Activated T-helper 1 cell treated with Interleukin-2 at 50 U/mL for 16 hours (primary cell): ENCODE results near the gene MYLIP.
A peak's percentile ranks its signal among the peaks of the same experiment; 100 is the strongest.

Experiments
- DNase-seq: peaks from one replicate; pipeline ENCODE4 v3.0.0-alpha.2; 2020; ENCODE audit warnings: low read depth

The MYLIP gene

GRCh38 chr6:16108419-16108818 is 20.5 kb upstream of the MYLIP start:
- no peak for DNase-seq

DNA sequence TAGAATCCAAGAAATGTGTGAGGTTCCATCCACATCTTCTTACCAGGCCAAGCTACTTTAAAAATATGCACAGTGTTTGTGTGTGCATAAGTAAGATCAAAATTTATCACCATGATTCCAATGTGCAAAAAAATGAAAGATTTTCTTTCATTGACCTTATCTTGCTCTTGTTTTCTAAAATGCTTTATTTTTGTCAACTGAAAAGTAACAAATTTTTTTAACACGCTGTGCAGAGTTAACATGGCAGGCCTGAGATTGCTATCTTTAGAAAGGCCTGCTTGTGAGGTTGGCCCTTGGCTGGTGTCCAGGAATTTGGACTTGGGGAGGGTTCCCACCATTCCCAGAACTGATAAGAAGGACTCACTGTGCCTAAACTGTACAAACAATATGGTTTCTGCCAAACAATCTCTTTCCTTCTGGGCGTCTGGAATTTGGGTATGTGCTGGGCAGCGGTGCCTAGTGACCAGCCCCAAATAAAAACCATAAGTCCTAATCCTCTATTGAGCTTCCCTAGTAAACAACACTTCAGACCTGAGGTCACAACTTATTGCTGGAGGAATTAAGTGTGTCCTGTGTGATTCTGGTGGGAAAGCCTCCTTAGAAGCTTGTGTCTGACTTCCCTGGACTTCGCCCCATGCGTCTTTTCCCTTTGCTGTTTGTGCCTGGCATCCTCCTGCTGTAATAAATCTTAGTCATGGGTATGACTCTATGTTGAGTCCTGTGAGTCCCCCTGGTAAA is 19.8 kb upstream of the MYLIP start:
- DNase-seq = no peak

GRCh38 chr6:16109659-16110305 is 19.1 kb upstream of the MYLIP start:
- no peak for DNase-seq

DNA sequence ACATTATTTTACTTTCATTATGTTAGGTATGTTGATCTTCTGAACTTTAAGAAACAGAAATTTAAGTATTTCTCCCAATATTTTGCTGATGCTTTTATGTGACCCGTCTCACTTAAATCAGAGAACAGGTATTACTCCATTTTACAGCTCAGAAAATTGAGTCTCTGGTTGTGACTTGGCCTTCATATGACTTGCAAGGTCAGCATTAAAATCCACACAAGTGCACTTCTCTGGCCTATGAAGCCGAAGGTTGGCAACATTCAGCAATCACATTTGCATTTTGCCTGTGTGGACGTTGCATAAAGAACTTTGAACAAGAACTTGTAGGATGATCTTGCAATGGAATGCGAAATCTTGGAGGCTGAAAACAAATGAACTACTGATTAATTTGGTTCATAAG is 10.1 kb upstream of the MYLIP start:
- DNase-seq = no peak

DNA sequence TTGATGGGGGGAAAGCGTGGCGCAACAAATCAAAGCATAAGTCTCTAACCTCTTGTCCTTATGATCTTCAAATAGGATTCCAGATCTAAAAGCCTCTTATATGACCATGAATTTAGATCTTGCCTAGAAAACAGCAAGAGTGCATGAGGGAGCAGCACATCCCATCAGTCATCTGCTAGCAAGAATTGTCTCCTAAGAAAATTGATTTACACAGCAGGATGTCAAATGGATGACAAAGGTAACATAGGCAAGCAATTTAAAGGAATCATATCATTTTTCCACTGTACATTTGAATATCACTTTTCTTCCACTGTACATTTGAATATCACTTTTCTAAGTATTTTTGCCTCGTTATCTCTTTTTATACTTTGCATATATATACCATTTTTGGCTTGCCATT is 7.5 kb upstream of the MYLIP start:
- no peak for DNase-seq

DNA sequence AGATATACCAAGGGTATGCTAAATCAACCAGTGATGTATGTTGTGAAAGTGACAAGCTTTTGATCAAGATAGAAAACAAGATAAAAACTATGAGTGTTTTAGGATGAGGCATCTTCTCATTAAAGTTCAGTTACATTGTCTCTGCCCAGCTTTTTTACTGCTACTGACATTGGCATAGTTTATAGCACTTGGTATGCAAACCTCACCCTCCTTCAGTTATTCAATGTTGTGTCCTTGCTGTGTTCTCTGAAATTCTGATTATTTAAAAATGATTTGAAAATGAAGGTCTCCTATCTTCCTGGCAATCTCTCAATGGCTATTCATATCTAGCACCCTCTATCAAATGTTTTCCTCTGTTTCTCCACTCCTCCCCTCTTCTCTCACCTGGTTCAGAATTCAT is 6.7 kb upstream of the MYLIP start:
- DNase-seq = no peak

- no peak for DNase-seq
Observed at GRCh38 chr6:16124198-16125180, 4.4 kb upstream of the MYLIP start.

DNA sequence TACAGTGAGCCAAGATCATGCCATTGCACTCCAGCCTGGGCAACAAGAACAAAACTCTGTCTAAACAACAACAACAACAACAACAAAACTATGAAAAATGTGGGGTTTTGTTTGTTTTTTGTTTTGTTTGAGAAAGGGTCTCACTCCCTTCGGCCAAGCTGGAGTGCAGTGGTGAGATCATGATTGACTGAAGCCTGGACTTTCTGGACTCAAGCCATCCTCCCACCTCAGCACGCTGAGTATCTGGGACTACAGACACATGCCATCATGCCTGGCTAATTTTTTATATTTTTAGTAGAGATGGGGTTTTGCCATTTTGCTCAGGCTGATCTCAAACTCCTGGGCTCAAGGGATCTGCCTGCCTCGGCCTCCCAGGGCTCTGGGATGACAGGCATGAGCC is 2.8 kb upstream of the MYLIP start:
- DNase-seq = no peak

DNA sequence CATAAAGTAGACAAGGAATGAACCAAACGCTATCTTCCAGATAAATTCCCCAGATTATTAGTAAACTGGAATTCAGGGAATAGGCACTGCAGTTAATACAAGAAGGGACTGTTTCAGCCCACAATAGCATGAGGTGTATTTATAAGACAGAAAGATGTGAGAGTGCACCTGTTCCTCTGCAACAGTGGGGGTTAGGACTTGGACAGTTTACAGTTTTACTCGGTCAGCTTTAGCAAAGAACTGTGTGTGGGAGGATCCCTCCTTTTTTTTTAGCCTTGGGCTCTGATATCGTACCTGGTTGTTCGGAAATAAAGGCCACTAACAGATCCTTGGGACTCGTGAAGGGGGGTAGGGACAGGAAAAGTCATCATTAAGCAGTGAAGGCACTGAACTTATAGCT is 2.0 kb upstream of the MYLIP start:
- no peak for DNase-seq

- DNase-seq = no peak
Observed at GRCh38 chr6:16127471-16127870, 1.4 kb upstream of the MYLIP start.

DNA sequence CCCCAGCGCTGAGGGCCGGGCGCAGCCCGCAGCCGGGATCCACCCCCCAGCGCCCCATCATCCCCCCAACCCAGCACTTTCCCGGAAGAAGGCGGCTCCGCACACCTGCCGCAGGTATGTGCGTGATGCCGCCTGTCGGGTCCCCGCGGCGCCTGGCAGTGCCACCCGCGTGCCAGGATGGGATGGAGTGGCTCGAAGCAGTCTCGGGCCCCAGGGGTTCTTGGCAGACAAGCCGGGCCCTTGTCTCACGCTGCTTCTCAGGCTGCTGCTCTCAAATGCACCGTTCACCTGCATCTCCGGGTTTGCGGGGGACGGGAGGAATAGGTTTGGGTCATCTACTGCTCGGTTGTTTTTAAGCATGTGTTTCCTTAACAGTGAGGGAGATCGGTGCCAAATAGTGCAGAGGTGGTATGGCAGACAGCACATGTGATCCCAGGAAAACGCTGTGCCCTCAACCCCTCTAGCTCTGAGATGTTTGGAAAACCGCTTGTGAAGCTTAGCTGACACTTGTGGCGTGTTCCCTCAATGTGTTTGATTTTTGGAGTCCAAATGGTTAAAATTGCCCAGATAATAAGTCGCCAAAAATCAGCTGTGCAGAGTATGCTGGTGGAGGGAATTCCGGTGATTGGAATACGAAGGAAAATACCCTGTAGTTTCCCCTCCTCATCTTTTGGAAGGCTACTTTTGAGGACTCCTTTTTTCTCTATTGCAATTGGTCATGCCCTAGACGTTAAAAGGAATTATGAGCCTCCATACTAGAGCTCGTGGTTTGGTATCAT is 926 bp downstream of the MYLIP start:
- DNase-seq = no peak

- DNase-seq = no peak
Observed at GRCh38 chr6:16130437-16130891, 1.6 kb downstream of the MYLIP start.

DNA sequence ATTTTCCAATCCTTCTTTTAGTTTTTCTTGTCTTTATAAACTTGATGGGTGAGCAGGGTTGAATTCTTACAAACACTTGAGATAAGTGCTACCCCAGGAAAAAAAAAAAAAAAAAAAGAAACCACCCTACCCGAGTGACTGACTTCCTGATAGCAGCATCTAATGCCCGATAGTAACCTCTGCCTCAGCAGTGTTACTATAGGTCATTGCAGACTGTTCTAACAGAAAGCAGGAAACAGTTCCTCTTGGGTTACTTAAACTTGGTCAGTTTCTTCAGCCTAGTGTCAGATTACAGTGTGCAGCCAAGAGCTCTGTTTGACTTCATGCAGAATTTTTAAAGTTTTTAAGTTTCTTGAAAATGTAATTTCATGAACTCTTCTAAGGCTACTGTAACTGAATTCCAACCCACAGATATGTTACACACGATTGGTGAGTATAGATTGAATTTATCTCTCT is 2.1 kb downstream of the MYLIP start:
- no peak for DNase-seq

GRCh38 chr6:16132909-16133308 is 4.0 kb downstream of the MYLIP start:
- no peak for DNase-seq

GRCh38 chr6:16134430-16134829 is 5.5 kb downstream of the MYLIP start:
- no peak for DNase-seq

GRCh38 chr6:16135066-16135465 is 6.2 kb downstream of the MYLIP start:
- no peak for DNase-seq

DNA sequence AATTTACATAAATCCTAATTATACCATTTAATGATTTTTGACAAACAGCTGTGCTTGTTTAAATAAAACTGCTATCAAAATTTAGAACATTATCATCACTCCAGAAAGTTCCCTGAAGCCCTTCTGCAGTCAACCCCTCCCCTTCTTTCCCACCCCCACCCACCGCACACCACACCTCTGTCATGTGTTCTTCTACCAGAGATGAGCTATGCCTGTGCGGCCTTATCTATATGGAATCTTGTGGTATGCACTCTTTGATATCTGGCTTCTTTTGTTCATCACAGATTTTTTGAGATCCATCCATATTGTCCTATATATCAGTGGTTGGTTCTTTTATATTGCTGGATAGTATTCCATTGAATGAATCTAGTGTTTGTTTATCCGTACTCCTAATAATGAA is 7.2 kb downstream of the MYLIP start:
- DNase-seq = no peak

- DNase-seq = peak; percentile 21
Observed at GRCh38 chr6:16136621-16137450, 8.0 kb downstream of the MYLIP start.

GRCh38 chr6:16137451-16137801 is 8.5 kb downstream of the MYLIP start:
- DNase-seq = no peak

DNA sequence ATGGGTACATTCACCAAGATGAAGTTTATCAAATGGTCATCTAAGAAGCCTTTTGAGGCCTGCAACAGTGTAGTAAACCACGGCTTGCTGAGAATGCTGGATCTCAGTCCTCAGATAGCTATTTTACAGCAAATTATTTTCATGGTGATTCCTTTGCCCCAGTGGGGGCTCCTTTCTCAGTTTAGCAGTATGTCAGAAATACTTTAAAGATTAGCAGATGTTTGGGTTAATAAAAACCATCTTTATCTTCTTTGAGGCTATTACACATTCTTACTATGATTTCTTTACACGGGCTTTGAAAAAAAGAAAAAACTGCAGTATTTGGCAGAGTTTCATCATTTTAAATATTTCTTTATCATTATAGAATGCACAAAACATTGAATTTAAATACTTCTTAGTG is 10.7 kb downstream of the MYLIP start:
- DNase-seq = no peak

- no peak for DNase-seq
Observed at GRCh38 chr6:16140607-16141006, 11.7 kb downstream of the MYLIP start.
